NCI-H1436 treated with DMSO at 0.1 percent for 48 hours (cell line): ENCODE data around the gene OR1J2.

Source experiments
- DNase-seq: peaks from one replicate; lab custom pipeline; 2025; lab: John Stamatoyannopoulos, UW

The OR1J2 gene

DNA sequence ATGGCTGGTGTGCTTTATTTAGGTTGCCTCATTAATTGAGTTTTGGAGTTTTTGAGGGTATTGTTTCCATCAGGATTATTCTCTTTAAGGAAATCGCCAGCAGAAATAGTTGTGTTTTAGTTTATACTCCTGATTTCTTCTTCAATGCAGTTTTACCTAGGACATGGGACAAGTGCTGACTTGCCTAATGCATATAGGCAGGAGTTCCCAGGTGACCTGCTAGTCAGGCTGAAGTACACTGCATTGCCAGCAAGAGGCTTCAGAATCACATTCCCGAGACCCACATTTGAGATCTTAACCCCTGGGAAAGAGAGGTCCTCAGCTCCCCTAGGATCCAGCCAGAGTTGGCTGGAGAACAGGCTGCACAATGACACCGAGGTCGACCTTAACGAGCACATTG, 40.8 kb downstream of the OR1J2 start:
- no peak for DNase-seq

DNA sequence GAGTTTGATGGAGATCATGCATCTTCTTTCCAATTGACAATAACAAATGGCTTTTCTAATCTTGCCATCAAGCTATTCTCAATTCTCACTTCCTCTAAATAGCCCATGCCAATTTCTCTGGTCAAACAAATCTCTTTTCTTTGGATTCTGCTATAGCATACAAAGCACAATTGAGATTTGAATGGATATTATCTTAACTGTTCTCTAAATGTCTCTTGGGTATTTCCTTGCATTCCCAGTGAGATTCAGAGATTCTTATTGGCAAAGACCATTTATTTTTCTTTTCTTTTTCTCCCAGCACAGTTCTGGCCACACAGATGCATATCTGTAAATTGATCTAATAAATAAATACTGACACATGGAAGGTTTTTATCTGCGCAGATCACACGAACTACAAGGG, 42.2 kb downstream of the OR1J2 start, which contains the start of gene OR1N2:
Gene OR1N2, plus strand, starts transcription at position 301 of the 400 bp plus-strand sequence. CDS start 100 bp downstream, outside the sequence.
- no peak for DNase-seq
